HG03565 (cell line): ENCODE data around the gene PRRT1B.

Experiments used
- ATAC-seq: cut with Tn5 transposase; IDR thresholded peaks from one replicate; pipeline ENCODE4 v1.9.1; 2021; ENCODE audit warnings: mild to moderate bottlenecking, moderate library complexity; ENCODE audit not compliant: unreplicated experiment

Gene PRRT1B

GRCh38 chr9:131594906-131595665, 49.8 kb downstream of the PRRT1B start:
- ATAC-seq = no peak

DNA sequence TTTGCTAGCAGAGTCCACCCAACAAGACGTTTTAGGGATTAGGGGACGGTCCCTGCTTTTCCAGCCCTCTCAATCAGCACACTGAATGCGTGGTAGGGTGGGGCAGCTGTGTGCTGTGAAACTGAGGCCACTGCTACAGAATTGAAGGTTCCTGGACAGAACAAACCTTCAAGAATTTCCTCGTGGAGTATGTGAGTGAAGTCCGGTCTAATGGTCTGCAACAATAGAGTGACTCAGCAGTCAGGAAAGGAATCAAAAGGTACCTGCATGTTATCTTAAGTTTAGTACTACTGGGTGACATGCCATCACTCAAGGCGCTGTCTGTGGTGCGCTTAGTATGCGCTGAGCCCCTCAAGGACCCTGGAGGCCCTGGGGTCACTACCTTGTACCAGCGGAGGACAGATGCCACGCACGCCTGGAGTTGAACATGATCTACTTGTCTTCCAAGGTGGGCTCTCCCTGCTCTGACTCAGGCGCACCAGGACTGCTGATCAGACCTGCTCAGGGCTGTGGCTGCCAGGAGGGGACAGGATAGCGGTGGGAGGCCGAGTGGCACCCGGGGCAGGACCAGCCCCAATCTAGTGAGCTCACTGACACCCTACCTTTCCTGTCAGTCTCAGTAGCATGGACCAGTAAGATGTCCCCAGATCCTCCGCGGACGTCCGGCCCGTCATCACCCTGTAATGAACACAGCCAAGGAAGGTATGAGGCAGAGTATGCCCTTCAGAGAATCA, 50.5 kb downstream of the PRRT1B start:
- no peak for ATAC-seq

GRCh38 chr9:131596430-131596743, 51.1 kb downstream of the PRRT1B start:
- no peak for ATAC-seq

- ATAC-seq = no peak
Observed at GRCh38 chr9:131597246-131597645, 51.9 kb downstream of the PRRT1B start.

DNA sequence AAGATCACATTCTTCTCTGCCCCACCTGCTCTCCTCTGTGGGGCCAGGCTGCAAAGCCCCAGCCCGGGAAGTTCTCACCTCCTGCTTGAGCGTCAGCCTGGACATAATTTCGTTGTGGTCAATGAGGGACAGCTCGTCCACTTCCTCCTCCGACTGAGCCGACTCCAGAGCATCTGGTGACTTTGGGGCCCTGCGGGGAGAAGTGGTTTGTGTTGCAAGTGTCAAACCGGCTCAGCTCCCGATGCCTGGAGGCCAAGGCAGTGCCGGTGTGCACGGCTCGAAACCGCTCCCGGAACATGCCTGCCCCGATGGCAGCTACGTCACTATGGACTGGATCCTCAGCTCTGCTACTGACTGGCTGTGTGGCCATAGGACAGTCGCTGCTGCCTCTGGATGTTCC, 52.8 kb downstream of the PRRT1B start:
- ATAC-seq = no peak

DNA sequence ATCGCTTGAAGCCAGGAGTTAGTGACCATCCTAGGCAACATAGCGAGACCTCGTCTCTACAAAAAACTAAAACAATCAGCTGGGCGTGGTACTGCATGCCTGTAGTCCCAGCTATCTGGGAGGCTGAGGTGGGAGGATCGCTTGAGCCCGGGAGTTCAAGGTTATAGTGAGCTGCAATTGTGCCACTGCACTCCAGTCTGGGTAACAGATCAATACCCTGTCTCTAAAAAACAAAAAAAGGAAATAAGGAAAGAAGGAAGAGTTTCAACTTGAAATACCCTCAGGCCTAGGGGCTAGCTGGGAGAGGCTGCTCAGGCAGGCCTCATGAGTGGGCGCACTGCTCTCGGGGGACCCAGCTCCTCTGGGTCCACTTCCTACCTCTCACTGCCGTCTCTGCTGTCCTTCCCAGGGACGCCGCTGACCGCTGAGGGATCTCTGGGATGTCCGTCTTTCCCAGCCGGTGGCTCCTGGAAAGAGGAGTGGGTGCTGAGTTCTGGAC, 56.4 kb downstream of the PRRT1B start:
- ATAC-seq = no peak

- ATAC-seq = no peak
Observed at GRCh38 chr9:131603199-131603598, 57.9 kb downstream of the PRRT1B start.

GRCh38 chr9:131603711-131604439, 58.6 kb downstream of the PRRT1B start:
- ATAC-seq = no peak

DNA sequence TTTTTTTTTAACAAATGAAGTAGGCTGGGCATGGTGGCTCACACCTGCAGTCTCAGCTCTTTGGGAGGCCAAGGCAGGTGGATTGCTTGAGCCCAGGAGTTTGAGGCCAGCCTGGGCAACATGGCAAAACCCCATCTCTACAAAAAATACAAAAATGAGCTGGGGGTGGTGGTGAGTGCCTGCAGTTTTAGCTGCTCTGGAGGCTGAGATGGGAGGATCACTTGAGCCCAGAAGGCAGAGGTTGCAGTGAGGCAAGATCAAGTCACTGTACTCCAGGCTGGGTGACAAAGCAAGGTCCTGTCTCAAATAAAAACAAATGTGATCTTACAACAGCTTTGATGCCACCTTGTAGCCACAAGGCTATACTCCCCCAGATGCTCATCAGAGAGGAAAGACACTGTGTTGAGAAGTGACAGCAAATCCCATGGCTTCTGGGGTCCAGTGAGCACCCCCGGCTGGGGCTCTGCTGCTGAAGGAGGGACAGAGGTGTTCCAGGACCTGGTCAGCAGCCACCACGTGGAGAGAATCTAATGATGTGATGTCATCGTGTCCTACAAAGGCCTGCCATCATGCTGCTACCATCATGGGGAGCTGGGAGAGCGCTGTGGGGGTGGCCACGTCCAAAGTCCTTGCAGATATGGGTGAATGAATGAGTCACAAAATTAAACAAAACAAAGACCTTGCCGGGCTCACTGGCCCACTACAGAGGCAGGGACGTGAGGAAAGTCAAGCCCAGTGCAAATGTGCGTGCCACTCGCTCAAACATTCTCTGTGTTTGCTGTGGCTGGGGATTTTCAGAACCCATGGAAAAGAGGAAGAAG, 60.7 kb downstream of the PRRT1B start:
- no peak for ATAC-seq

GRCh38 chr9:131606896-131607567, 61.7 kb downstream of the PRRT1B start:
- no peak for ATAC-seq

GRCh38 chr9:131607591-131607990, 62.3 kb downstream of the PRRT1B start:
- no peak for ATAC-seq

DNA sequence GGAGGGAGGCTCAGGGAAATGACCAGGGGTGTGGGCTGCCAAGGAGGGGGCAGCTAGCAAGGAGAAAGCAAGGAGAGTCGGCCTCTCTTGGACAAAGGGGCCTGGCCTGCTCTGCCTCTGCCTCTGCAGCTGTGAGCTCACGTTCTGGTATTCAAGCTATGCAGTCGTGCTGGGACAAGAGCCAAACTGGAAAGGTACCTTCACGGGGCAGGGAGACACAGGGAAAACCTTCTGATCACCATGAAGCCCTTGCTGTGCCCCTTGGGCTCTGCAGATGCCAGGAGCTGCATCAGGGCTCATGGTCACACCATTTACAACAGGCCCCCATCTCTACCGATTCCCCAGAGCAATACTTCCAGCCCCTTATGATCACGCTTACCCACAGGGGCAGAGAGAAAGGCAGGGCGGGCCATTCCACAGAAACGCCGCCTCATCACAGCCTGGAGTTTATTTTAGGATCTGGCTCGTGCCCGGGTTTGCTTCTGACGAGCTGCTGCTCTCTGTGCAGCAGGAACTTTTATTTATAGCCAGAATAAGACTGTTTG, 63.2 kb downstream of the PRRT1B start:
- no peak for ATAC-seq
